Activated CD4-positive, alpha-beta memory T cell treated with anti-CD3 and anti-CD28 coated beads for 36 hours (primary cell): Measurements from ENCODE around the gene ZC3H12C. TPM values are rescaled to one million over a fixed set of nuclear protein-coding genes. Genes with fewer than 3 reads are reported as not detected.

Source experiments
- total RNA-seq, 2 experiments: library from RNA; stranded (reverse); gene quantifications; one replicate each; pipeline ENCODE4 v1.2.3, GENCODE V29; 2021

ZC3H12C gene
- total RNA-seq, 2 experiments from 2014 or later = 0.46 to 0.69 TPM

Other genes with a start within 250 kb of the ZC3H12C start
- gene RDX, start 203.2 kb downstream of the ZC3H12C start, total RNA-seq = 10 to 100 TPM; 47.9 to 56.2 TPM